SK-MEL-5 (cell line): ENCODE measurements around the gene TNN. TPM values are rescaled to one million over a fixed set of nuclear protein-coding genes. Genes with fewer than 3 reads are reported as not detected.
"Not testable (repeated sequence)": the region's sequence is repeated elsewhere in the genome, so short reads cannot be mapped to it uniquely, and the experiment has no call there.

Experiments
- DNase-seq: peaks from one replicate; pipeline ENCODE4 v3.0.0-alpha.2; 2016; ENCODE audit warnings: low read depth, low spot score
- in situ Hi-C: cut with HindIII; loops from 2 replicates; pipeline ENCODE4 v1.10.0; 2016; ENCODE audit warnings: low sequenced_read_pairs, high pct_unique_total_duplicates, low pct_unique_long_range_greater_than_20kb
- total RNA-seq: library from RNA; depleted of rRNA; stranded (reverse); fragments of >200 nt; shearing (Covaris generic); gene quantifications from 2 replicates; pipeline ENCODE4 v1.2.3, GENCODE V29; 2014

TNN gene
- total RNA-seq, 1 experiment from 2014 or later, result not detected

GRCh38 chr1:175095069-175095468, 27.4 kb downstream of the TNN start:
- DNase-seq, result no peak
- in situ Hi-C loops, result no loop called here

DNA sequence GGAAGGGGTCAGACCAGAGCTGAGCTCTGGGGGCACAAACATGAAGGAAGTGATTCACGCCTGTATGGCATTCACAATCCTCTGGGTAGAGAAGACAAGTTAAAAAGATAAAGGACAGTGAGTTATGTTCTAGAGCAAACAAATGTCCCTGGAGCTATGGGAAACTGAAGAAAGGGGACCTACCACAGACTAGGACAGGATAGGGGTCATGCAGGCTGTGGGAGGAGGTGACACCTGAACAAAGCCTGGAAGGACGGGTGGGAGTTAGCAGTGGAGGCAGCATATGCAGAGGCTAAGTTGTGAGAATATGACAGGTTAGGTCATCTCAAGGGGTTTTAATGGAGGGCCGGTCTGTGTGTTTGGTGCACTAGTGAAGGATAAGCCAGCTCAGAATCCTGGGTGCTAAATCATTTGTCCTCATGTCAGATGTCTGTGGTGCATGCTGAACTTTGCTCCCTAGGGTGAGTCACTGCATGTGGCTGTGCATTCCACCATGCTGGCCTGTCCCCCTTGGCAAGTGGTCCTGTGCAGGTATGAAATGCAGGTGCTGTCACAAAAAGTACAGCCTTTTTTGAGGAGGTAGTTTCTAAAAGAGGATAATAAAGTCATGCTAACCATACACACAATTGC, 28.5 kb downstream of the TNN start:
- in situ Hi-C loops, result no loop called here
- no peak for DNase-seq

DNA sequence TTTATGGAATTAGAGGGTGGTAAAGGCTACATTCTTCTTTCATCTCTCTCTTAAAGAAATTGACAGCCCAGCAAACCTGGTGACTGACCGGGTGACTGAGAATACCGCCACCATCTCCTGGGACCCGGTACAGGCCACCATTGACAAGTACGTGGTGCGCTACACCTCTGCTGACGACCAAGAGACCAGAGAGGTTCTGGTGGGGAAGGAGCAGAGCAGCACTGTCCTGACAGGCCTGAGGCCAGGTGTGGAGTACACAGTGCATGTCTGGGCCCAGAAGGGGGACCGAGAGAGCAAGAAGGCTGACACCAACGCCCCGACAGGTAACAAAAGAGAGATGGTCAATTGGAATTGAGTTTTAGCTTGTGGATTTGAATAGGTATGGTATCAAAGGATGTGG, 29.7 kb downstream of the TNN start:
- no peak for DNase-seq
- in situ Hi-C loops, result no loop called here

GRCh38 chr1:175099916-175100315, 32.3 kb downstream of the TNN start:
- in situ Hi-C loops, result no loop called here
- no peak for DNase-seq

DNA sequence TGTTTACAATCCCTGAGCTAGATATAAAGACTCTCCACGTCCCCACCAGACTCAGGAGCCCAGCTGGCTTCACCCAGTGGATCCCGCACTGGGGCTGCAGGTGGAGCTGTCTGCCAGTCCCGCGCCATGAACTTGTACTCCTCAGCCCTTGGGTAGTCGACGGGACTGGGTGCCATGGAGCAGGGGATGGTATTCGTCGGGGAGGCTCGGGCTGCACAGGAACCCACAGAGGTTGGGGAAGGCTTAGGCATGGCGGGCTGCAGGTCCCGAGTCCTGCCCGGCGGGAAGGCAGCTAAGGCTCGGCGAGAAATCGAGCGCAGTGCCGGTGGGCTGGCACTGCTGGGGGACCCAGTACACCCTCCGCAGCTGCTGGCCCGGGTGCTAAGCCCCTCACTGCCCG, 34.5 kb downstream of the TNN start:
- in situ Hi-C loops, DNase-seq: not testable (repeated sequence)

DNA sequence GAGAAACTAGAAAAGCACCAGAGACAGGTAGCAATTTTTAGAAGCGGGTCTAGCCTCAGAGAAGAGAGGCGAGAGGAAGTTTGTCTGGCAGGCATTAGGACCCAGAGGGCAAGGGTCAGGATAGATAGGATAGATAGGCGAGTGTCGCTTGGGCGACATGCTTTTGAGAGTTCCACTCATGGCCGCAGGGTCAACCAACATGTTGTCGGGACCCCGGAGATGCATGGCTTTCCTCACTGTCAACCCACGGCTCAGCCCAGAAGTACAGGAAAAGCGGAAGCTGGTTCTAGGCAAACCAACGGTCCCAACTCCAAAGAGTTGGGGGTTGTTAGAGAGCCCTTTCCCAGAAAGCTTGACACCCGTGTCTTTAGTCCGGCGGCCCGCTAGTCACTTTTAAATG, 38.9 kb downstream of the TNN start:
- DNase-seq, in situ Hi-C loops: not testable (repeated sequence)

GRCh38 chr1:175108331-175108820, 40.7 kb downstream of the TNN start:
- in situ Hi-C loops, DNase-seq: not testable (repeated sequence)

DNA sequence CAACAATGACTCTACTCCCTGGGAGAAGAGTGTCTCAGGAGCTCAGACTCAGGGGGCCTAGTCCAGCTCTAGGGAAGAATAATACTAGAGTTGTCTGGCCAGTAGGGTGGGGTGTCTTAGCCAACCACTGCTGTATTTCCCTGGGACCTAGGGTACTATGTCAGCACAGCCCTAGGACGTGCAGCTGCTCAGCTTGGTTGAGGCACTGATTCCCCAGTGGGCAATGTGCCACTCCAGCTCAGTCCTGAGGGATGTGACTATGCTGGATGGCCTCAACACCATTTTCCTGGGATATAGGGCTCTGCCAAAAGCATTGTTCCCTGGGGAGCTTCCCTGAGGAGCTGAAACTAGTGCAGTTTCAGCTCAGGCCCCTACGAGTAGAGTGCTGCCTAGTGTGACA, 47.4 kb downstream of the TNN start:
- in situ Hi-C loops, result no loop called here
- DNase-seq, result no peak

GRCh38 chr1:175116210-175116798, 48.7 kb downstream of the TNN start:
- in situ Hi-C loops, result no loop called here

GRCh38 chr1:175116903-175117302, 49.3 kb downstream of the TNN start:
- in situ Hi-C loops, result no loop called here
- no peak for DNase-seq

More at GRCh38 chr1:175116210-175116798, 48.7 kb downstream of the TNN start:
- no peak for DNase-seq

- DNase-seq, result no peak
- in situ Hi-C loops, result no loop called here
Measured at GRCh38 chr1:175118375-175119367, 51.0 kb downstream of the TNN start.

GRCh38 chr1:175120511-175120910, 52.9 kb downstream of the TNN start:
- in situ Hi-C loops, result no loop called here
- DNase-seq, result no peak

DNA sequence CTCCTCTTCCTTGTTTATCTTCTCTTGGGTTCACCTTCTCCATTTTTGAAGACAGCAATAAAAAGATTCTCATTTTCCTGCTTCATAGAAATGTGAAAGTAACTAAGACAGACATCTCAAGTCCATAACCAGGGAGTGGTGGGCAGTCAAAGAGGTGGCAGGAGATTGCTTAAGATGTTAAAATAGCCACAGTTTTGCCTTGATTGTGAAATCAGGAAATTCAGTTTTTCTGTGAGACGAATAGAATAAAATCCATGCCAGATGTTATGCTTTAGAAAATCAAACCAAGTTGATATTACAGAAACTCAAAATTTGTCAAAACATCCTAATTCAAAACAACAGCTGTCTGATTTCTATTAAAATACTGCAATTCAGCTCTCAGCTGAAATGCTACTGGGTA, 57.2 kb downstream of the TNN start:
- in situ Hi-C loops, result no loop called here

DNA sequence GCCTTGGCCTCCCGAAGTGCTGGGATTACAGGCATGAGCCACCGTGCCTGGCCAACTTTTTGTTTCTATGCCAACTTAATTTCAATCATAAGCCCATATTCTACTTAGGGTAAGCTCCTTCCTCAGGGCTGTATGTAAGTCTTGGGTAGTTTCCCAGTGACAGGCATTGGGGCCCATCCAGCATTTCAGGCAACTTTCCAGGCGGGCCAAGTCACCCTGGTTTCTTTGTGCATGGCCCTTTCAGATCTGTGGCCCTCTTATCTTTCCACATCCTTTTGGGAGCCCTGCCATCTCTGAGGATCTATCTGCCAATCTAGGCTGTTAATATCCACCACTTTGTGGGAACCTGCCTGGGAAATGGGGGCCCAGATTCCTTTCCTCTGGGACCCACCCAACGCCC, 58.7 kb downstream of the TNN start:
- in situ Hi-C loops, result no loop called here
- DNase-seq, result no peak

More for the DNA sequence above, 57.2 kb downstream of the TNN start:
- no peak for DNase-seq

- in situ Hi-C loops, result no loop called here
- DNase-seq, result no peak
Measured at GRCh38 chr1:175127565-175127964, 59.9 kb downstream of the TNN start.

DNA sequence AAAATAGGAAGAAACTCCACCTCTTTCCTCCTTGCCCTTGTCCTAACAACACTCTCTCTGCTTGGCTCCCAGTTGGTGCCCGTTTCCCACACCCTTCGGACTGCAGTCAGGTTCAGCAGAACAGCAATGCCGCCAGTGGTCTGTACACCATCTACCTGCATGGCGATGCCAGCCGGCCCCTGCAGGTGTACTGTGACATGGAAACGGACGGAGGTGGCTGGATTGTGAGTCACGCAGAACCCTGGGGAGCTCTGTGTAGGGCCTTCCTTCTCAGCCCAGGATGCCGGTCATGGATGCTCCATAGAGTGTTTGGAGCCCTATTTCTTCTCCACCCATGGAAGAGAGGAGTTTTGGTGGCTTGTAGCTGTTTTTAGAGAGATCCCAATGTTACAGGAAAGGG, 60.9 kb downstream of the TNN start:
- no peak for DNase-seq
- in situ Hi-C loops, result no loop called here

- in situ Hi-C loops, result no loop called here
- DNase-seq, result no peak
Measured at GRCh38 chr1:175129182-175129581, 61.5 kb downstream of the TNN start.

- DNase-seq, result no peak
- in situ Hi-C loops, result no loop called here
Measured at GRCh38 chr1:175129644-175129996, 62.0 kb downstream of the TNN start.
